Measurements from ENCODE around the gene AQP1. TPM values are rescaled to one million over a fixed set of nuclear protein-coding genes. Genes with fewer than 3 reads are reported as not detected.

AQP1 gene
- total RNA-seq, 1 donor, result 25.0 TPM

DNA sequence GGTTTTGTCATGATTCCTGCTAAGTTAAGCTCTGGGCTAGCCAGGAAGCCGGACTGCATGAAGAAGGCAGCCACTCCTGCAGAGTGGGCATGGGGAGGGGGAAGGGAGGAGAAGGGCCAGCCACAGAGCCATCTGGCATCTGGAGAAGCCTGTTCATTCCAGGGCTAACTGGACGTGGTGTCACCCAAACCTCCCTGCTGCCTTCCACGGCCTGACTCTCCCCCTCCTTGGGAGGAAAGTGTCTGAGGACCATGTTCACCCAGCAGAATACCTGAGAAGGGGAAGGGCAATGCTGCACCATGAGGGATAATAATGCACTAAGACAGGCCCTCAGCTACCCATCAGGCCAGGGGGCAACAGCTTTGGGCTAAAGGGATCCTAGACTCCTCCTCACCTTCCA is 15.4 kb downstream of the AQP1 start:
- no peak overlapping the region for H3K4me3 ChIP-seq (ENCODE audit: low read depth, low read length)
- no peak for DNase-seq (ENCODE audit: low read depth)
- TF ChIP-seq, protein P1, sequence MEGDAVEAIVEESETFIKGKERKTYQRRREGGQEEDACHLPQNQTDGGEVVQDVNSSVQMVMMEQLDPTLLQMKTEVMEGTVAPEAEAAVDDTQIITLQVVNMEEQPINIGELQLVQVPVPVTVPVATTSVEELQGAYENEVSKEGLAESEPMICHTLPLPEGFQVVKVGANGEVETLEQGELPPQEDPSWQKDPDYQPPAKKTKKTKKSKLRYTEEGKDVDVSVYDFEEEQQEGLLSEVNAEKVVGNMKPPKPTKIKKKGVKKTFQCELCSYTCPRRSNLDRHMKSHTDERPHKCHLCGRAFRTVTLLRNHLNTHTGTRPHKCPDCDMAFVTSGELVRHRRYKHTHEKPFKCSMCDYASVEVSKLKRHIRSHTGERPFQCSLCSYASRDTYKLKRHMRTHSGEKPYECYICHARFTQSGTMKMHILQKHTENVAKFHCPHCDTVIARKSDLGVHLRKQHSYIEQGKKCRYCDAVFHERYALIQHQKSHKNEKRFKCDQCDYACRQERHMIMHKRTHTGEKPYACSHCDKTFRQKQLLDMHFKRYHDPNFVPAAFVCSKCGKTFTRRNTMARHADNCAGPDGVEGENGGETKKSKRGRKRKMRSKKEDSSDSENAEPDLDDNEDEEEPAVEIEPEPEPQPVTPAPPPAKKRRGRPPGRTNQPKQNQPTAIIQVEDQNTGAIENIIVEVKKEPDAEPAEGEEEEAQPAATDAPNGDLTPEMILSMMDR (IDR thresholded peaks at IDR 0.05; ENCODE audit: insufficient read depth, low read depth, low read length), result no peak

DNA sequence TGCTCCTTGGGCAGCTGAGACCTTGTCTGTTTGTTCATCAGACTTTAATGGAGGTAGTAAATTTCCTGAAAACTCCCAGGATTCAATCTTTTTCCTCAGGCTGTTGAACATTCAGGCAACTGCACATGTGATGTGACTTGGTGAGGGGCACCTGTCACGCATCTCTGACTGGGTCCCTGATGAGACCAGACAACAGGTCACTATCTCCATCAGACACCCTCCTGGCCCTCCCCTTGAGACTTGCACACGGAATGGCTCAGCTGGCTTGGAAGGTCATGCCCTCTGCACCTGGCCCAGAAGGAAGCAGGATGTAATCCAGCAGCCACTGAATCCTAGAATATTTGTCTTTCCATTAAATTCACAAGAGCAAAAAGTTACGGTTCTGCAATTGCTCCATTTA is 15.9 kb downstream of the AQP1 start:
- no peak for DNase-seq (ENCODE audit: low read depth)
- TF ChIP-seq, protein P1 (IDR thresholded peaks at IDR 0.05; ENCODE audit: insufficient read depth, low read depth, low read length), result no peak
- H3K4me3 ChIP-seq (ENCODE audit: low read depth, low read length), result no peak overlapping the region

DNA sequence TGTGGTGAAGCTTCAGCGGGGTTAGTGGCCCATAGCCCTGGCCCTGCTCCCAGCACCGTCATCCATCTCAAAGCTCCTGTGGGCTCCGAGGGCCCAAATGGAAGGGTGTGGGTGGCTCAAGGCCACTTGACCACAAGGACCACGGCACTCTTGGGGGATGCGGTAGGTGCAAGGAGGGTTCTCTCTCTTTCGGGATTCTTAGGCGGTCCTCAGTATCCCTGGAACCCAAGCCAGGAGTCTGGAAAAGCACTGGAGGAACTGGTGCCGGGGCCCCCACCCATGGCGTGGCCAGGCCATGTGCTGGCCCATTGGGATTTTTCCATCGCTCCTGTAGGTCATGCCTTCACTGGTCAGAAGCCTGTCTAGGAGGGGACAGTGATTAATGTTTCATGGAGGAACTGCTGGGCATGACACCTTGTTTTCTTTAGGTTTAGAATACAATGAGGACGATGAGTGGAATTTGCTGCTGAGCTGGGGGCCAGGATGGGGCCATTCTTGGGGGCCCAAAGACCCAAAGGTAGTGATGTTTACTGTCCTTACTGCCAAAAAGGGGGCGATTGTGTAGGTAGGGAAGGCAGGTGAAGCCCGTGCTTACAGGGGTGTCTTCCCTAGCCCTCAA is 16.7 kb downstream of the AQP1 start:
- TF ChIP-seq, protein P1 (IDR thresholded peaks at IDR 0.05; ENCODE audit: insufficient read depth, low read depth, low read length), result no peak
- DNase-seq (ENCODE audit: low read depth), result no peak
- no peak overlapping the region for H3K4me3 ChIP-seq (ENCODE audit: low read depth, low read length)

DNA sequence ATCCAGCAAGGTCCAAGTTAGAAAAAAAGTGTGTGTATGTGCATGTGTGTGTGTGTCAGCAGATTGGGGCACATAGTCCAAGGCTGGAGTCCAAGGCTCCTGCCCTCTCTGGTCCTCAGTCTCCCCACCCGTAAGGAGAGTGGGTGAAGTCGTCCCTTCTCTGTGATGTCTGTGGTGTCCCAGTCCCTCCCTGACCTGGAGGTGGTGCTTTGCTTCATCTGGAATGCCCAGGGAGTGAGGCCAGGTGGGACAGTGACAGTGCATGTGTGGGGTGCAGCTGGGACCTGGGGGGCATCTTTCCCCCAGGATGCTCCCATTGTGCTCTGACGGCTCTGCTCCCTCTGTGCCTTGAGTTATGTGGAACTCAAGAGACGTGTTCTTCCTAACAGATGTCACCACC is 18.0 kb downstream of the AQP1 start:
- no peak for DNase-seq (ENCODE audit: low read depth)
- H3K4me3 ChIP-seq (ENCODE audit: low read depth, low read length), result no peak overlapping the region
- TF ChIP-seq, protein P1 (IDR thresholded peaks at IDR 0.05; ENCODE audit: insufficient read depth, low read depth, low read length), result no peak

DNA sequence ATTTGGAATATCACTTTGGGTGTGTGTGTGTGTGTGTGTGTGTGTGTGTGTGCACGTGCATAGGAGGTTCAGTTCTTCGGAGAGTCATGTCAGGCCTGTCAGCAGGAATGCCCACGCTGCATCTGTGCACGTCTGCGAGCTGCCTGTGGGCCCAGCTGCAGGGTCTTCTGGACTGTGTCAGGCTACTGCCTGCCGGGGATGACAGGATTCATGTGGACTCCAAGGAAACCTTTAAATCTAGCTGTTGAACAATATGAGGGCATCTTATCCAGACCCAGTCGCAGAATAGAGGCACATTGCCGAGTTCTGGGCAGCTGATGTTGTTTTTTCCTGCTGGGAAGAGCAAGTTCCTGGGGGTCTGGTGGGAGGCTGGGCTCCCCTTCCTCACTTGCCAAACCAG is 19.0 kb downstream of the AQP1 start:
- peak; percentile 31 for DNase-seq (ENCODE audit: low read depth)
- TF ChIP-seq, protein P1 (IDR thresholded peaks at IDR 0.05; ENCODE audit: insufficient read depth, low read depth, low read length), result no peak
- no peak overlapping the region for H3K4me3 ChIP-seq (ENCODE audit: low read depth, low read length)

DNA sequence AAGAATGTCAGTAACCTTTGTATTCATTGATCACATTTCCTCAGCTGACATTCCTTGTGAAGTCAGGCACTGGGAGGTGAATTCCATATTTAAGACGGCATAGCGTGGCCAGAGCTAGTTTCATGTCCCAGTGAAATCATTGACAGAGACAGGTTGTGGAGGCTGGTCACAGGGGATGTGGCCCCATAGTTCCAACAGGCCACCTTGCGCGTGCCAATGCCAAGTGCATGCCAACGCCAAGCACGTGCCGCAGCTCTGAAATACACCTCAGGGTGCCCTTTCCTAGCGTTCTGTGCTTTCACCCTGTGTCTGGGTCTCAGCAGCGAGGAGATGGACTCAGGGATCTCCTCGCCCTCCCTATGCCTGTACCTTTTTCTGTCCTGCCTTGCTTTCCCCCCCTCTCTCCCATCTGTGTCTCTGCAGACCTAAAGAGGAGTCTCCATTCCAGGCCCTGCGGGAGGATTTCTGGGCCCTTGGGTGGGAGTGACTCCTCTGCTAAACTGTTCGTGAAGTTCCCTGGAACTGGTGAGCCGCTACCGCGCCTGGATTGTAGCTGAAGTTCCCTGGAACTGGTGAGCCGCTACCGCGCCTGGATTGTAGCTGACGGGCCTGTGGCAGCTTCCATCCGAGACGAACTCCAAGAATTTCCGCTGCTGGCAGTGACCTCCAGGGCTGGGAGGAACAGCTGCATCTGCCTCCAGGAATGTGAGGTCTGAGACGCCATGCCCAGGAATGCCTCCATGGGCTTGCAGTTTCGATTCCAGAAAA is 19.7 kb downstream of the AQP1 start:
- peak; percentile 42 for DNase-seq (ENCODE audit: low read depth)
- TF ChIP-seq, protein P1 (IDR thresholded peaks at IDR 0.05; ENCODE audit: insufficient read depth, low read depth, low read length), result no peak

More for the DNA sequence above, 19.7 kb downstream of the AQP1 start:
- H3K4me3 ChIP-seq (ENCODE audit: low read depth, low read length), result no peak overlapping the region

All from fibroblast of villous mesenchyme (primary cell).